ENCODE results near the gene USHBP1.
"Not testable (repeated sequence)": the region's sequence is repeated elsewhere in the genome, so short reads cannot be mapped to it uniquely, and the experiment has no call there.

Gene USHBP1

GRCh38 chr19:17295551-17295950 is 31.0 kb upstream of the USHBP1 start:
- not testable (repeated sequence) for DNase-seq

GRCh38 chr19:17294051-17294891 is 29.7 kb upstream of the USHBP1 start:
- peak; percentile 80 to 83 for DNase-seq

DNA sequence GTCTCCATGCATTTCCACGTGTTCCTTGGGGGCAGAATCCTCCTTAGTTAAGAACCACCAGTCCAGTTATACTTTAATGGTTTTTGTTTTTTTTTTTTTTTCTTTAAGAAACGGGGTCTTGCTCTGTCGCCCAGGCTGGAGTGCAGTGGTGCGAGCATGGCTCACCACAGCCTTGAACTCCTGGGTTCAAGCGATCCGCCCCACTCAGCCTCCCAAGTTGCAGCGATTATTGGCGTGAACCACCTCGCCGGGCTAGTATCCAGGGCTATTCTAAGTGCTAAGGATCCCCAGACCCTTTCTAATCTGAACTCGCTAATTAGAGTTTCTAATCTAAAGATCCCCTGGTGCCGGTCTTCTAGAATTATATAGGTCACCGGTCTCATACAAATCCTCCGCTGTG is 29.1 kb upstream of the USHBP1 start:
- DNase-seq: no peak

DNA sequence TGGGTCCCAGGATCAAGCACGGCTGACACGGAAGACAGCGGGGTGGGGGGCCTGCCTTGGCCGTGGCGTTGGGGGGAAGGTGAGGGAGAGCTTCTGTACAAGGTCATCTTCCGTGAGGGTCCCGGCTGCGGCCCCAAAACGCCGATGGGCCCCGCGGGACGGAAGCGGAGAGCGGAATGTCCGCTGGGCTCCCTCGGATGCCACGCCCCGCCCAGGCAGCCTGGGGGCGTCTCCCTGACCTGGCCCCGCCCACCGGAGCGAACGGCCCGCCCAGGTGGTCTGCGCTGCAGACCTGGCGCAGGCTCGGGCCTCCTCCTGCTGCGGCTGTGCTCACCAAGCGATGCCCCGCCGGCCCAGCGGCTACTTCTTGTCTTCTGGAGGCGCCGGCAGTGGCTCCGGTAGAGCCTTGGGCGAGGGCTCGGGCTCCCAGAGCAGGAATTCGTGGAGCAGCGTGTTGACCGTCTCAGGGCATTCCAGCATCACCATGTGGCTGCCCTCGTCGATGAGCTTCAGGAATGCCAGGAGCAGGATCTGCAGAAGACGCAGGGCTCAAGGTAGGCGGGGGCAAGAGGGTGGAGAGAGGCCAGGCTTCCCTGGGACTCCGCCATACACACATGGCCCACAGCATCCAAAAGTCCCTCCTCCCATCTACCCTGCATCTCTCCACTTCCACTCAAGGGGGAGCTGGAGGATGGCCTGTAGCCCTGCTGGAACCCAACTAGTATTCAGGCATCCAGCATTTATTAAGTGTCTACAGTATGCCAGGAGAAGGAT is 27.9 kb upstream of the USHBP1 start:
- DNase-seq: peak; percentile 91 to 92

DNA sequence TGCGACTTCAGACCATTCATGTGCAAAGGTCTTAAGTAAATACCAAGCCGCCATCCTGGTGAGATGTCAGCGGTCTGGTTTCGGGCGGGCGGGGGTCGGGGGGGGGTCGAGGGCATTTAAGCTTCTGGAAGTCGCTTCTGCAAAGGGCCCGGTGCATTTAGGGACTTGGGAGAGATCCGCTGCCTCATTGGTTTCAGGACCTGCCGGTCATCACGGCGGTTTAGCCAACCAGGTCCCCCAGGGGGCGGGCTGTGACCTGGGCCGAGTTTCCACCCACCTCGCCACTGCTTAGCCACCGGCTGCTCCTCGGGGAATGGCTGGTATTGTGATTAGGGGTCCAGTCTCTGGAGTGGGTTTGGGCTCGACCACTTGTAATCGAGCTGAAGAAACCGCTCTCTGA is 24.9 kb upstream of the USHBP1 start:
- DNase-seq: peak; percentile 72 to 81

DNA sequence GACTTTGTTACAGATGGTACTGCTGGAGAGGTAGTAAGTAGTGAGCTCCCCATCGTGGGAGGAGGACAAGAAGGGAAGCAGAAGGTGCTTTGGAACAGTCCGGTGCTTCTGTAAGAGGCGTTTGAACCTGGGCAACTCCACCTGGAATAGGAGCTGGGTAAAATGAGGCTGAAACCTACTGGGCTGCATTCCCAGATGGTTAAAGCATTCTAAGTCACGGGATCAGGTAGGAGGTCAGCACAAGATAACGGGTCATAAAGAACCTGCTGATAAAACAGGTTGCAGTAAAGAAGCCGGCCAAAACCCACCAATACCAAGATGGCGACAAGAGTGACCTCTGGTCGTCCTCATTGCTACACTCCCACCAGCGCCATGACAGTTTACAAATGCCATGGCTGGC is 22.2 kb upstream of the USHBP1 start:
- no peak for DNase-seq

DNA sequence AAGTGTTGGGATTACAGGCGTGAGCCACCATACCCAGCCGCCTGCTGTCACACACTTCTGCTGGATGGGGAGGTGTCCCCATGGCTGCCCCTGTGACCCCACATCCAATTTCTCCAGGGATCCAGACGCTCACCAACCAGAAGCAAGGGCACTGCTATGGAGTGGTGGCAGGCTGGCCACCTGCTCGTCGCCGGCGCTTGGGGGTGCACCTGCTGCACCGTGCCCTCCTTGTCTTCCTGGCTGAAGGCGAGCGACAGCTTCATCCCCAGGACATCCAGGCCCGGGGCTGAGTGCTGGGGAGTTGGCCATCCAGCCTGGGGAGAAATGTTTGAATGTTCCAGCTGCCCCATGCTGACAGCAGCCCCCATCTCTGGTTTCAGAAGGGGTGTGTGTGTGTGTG is 21.7 kb upstream of the USHBP1 start:
- no peak for DNase-seq

- no peak for DNase-seq
Observed at GRCh38 chr19:17285415-17286135, 21.0 kb upstream of the USHBP1 start.

GRCh38 chr19:17283504-17283996 is 19.0 kb upstream of the USHBP1 start:
- DNase-seq: no peak

DNA sequence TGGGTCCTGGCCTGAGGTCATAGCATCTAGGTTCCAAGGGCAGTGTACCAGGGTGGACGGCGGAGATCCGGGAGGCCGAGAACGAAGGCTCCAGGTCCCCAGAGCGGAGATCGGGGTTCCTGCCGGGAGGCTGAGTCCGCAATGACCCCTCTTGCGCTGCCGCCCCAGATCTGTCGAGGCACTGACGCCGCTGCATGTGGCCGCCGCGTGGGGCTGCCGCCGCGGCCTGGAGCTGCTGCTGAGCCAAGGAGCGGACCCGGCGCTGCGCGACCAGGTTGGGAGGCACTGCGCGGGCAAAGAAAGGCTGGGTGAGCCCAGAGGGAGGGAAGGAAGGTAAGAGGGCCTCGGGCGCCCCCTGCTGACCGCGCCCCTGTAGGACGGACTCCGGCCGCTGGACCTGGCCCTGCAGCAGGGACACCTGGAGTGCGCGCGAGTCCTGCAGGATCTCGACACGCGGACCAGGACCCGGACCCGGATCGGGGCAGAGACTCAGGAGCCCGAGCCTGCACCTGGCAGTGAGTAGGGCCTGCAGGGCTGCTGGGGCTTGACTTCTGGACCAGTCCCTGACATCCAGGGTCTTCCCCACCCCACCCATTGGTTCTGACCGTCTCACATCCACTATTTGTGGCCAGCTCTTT is 18.1 kb upstream of the USHBP1 start:
- peak; percentile 84 to 89 for DNase-seq

DNA sequence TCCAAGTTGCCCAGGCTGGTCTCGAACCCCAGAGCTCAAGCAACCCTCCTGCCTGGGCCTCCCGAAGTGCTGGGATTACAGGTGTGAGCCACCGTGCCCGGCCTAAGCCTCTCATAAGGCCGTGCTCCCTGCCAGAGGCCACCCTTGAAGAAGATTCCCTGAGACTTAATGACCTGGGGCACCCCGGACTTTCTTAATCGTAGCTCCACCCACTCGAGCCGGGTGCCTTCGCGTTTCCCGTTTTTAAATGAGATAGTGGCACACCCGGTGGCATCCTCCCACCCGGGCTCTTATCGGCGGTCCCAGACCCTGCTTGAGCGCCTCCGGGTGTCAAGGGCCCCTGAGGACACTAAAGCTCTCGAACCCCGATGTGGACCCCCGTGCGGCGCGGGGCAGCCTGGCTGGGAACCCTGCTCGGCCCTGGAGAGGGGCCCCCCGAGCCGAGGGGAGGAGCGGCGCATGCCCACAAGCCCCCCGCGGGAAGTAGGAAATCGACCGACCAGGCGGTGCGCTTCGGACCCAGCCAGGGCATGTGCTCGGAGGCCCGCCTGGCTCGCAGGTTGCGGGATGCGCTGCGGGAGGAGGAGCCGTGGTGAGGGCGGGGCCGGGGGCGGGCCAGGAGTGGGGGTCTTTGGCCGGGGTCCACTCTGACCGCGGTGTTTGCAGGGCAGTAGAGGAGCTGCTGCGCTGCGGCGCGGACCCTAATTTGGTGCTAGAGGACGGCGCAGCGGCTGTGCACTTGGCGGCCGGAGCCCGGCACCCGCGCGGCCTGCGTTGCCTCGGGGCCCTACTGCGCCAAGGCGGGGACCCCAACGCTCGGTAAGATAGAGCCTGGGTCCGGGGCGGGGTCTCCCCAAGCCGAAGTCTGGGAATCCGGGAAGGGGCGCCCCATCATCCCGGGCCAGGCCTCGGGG is 17.1 kb upstream of the USHBP1 start, which contains the start of gene ANKLE1:
ANKLE1 (plus strand) TSS at position 511 of the 914 bp plus-strand sequence; CDS start at position 531, 20 bp downstream.
- DNase-seq: peak; percentile 58 to 68

DNA sequence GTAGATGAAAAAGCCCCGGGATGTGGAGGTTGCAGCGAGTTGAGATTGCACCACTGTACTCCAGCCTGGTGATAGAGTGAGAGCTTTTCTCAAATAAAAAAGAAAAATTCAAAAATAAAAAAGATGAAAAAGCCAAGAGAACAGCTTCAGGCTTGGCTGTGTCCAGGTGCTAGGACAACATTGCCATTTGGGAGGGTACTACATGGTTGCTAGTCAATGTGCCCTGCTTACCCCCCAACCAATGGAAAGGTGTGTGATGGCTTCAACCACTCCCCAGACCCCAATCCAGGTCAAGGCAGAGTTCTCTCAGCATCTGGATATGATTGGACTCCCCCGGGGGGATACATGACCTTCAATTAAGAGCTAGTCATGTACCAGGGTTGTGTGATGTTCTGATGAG is 14.9 kb upstream of the USHBP1 start:
- no peak for DNase-seq

- no peak for DNase-seq
Observed at GRCh38 chr19:17275441-17276175, 11.1 kb upstream of the USHBP1 start.

DNA sequence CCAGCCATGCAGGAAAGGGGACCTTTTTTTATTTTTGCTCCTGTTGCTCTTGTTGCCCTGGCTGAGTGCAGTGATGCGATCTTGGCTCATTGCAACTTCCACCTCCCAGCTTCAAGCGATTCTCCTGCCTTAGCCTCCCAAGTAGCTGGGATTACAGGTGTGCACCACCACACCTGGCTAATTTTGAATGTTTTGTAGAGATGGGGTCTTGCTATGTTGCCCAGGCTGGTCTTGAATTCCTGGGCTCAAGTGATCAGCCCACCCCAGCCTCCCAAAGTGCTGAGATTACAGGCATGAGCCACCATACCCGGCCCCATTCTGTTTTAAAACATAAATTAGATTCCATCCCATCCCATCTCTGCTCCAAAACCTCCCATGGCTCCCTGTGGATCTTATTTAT is 10.3 kb upstream of the USHBP1 start:
- not testable (repeated sequence) for DNase-seq

DNA sequence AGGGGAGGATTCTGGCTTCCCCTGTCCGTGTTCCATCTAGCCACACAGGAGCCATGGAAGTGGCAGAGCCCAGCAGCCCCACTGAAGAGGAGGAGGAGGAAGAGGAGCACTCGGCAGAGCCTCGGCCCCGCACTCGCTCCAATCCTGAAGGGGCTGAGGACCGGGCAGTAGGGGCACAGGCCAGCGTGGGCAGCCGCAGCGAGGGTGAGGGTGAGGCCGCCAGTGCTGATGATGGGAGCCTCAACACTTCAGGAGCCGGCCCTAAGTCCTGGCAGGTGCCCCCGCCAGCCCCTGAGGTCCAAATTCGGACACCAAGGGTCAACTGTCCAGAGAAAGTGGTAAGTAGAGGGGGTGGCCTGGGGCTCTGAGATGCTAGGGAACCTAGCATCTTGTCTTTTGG is 4.2 kb upstream of the USHBP1 start:
- DNase-seq: no peak

- DNase-seq: peak; percentile 92 to 94
Observed at GRCh38 chr19:17266975-17267788, 2.6 kb upstream of the USHBP1 start, which contains the start of gene BABAM1. BABAM1 (plus strand) TSS chr19:17267443; CDS start chr19:17268807, 1,364 bp downstream.

DNA sequence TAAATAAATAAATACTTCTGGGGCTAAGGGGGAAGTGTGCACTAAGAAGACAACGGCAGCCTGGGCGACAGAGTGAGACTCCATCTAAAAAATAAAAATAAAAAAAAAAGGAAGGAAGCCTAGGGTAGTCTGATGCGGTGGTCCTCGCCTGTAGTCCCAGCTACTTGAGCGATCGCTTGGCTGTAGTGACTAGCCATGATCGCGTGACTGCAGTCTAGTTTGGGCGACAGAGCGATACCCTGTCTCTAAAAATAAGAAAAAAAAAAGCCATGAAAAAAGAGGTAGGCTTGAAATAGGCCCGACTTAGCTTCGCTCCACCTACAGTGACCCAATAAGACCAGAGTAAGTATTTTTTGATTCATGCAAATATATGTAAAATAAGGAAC is 2.0 kb upstream of the USHBP1 start:
- DNase-seq: no peak

- no peak for DNase-seq
Observed at GRCh38 chr19:17266026-17266425, 1.5 kb upstream of the USHBP1 start.

Measured in activated T-cell treated with anti-CD3 and anti-CD28 coated beads, Interleukin-2, amount 50 U/mL, for 48 hours (primary cell).